Stimulated activated CD8-positive, alpha-beta memory T cell treated with anti-CD3 and anti-CD28 coated beads, Interleukin-12 subunit alpha, Interleukin-12 subunit beta, amount 100 ng/mL, for 1 hour (primary cell): Measurements from ENCODE around the gene HECW1.
A peak's percentile ranks its signal among the peaks of the same experiment; 100 is the strongest.
"Not testable (repeated sequence)": the region's sequence is repeated elsewhere in the genome, so short reads cannot be mapped to it uniquely, and the experiment has no call there.

Source experiments
- DNase-seq: peaks from one replicate; pipeline ENCODE4 v3.0.0-alpha.2; 2020; ENCODE audit warnings: low read depth

Gene HECW1

DNA sequence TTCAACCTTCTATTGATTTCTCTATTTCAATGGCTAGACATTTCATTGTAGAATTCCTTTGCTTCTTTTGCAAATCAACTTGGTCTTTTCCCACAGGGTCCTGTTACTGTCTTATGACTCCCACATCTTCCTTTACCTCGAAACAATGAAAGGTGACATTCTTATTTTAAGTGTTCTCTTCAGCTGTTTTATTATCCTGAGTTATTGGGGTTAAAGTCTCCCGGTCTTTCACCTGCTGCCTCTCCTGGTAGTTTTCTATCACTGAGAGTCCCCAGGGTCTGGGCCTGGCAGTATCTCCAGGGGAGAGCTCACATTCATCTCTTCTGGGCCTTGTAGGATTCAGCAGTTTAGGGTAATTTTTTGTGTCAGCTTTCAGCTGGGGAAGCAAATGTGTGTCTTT is 95.8 kb downstream of the HECW1 start:
- DNase-seq, result no peak

DNA sequence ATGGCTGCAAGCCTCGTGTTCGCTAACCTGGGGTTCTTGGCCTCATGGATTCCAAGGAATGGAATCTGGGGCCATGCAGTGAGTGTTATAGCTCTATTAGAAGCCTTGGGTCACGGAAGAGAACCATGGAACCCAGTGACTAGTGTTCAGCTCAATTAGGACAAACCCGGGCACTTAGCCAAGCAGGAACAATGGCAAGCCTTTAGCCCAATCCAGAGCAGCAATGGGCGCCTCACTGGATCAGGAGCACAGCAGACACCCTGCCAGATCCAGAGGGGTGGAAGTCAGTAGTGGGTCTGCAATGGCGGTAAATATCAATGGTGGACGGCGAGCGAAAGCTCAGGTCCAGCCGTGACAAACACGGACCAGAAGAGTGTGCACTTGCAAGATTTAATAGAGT is 98.1 kb downstream of the HECW1 start:
- not testable (repeated sequence) for DNase-seq

DNA sequence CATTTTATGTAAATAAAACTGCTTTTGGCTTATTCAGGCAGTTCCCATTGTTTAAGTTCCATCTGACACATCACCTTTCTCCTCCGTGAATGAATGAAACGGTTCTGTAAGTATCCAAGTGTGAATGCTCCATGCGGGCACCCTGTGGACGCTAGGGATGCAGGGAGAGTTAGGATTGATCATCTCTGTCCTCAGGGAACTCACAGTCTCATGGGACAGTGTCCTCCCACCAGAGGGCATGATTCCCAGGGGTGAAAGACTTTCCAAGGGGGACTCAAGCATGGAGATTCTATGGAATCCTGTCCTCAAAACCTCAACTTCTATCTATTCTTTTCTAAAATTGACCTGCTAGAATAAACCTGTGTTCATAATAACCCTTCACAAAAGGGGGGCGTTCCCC is 98.8 kb downstream of the HECW1 start:
- DNase-seq, result no peak

DNA sequence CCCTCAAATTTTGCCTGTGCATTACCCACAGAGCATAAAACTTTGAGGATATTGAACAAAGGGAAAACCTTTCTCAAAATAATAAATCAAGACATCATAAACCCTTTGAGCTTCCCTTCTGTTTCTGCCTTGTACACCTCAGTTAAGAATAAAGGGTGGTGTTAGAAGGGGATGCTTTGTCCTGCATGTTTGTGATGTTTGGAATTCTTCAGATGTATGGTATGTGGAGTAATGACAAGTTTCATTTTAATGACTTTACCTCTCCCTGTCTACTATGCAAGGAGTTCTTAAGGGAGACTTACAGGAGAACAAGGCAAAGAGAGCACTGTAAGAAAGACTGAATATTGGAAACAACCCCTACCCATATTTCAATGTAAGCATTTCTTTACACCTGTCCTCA is 99.2 kb downstream of the HECW1 start:
- DNase-seq, result no peak

DNA sequence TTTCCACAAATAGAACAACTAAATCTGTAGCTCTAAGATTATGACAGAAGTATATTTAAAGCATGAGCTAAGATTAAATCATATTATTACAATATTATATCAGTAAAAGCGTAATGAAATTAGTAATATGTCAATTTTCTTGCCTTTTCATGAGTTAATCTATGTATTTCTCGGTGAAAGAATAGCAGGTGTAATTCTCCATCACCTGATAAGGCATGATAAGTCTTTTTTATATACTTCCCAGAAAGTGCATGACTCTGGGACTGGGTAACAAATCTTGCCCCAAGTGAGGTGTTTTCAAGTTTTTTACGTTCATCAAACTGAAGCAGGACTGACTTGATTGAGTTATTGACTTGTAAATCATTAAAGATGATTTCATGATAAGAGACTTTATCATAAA is 100.5 kb downstream of the HECW1 start:
- no peak for DNase-seq

DNA sequence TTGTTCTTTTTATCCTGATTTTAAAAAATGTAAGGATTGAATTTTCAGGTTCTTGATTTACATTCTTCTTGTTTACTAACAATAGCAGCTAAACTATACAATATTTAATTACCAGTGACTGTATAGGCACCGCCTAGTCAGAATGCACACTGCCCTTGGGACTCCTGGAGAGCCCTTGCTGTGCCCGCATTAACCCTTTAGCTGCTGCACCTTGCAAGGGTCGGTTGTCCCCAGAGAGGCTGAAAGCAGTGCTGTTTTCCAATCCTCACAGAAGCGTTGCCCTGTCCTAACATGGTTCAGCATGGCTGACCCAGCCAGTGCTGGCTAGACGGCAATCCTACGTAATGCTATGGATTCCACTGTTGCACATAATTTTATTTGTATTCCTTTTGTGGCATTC is 102.6 kb downstream of the HECW1 start:
- DNase-seq, result no peak

DNA sequence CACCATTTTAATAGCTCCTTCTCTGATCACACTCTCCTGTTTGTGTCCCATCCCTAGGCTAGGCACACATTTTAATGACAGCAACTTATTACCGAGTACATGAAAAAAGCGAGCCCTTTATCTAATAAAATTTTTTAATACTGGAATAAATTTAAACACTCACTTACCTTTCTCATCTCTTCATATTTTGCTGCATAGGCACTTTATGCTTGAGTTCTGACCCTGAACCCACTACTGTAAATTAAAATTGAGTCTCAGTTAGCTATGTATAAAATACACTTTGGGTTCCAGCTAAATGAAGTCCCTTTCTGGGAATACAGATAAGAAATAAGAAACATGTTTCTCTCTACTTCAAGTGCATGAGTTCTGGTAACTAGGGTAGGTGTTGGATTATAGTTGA is 104.6 kb downstream of the HECW1 start:
- no peak for DNase-seq

DNA sequence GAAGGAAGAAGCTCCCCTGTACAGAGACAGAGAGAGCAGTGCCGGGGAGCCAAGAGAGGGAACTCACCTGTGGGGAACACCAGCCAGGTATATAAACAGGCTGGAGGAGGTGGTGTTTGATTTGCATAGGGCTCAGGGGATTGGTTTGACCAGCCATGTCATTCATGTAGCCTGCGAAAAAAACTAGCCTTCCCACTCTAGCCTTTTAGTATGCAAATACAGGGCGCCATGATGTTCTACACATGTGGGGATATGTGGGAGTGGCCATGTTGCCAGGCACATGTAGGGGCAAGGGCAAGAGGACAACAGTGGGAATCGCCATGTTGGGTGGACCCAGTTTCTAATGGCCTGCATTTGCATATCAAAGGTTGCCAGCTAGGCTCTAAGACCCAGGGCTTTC is 106.5 kb downstream of the HECW1 start:
- DNase-seq, result not testable (repeated sequence)

DNA sequence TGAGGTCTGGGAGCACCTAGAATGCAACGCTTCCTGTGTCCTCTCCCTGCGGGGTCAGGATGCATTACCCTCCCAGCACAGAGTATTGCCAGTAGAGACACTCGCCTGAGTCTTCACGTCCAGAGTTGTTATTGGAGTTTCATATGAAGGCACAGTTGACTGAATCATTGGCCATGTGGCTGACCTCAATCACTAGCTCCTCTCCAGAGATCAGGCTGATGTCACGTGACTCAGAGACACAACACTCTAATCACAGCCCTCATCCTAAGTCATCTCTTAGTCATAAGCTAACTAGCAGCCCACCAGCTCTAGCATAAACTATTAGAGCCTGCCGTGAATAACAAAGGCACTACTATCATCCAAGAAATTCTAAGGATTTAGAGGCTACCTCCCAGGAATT is 107.8 kb downstream of the HECW1 start:
- DNase-seq, result no peak

DNA sequence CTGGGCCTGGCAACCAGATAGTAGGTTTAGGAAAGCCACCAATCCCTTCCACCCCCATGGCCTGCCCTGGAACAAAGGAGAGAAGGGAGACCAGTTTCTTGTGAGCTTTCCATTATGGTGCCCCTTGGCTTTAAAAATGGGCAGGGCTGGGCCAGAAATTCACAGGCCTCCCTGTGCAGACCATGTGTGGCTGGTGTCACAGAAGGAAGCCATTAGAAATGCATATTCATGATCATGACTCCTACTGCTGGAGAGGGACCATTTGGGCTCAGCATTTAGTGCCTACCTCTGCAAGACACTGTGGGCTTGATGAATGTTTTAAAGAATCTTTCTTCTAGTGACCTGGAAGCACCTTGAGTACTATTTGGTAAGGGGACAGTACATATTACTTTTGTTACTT is 108.3 kb downstream of the HECW1 start:
- DNase-seq, result no peak

DNA sequence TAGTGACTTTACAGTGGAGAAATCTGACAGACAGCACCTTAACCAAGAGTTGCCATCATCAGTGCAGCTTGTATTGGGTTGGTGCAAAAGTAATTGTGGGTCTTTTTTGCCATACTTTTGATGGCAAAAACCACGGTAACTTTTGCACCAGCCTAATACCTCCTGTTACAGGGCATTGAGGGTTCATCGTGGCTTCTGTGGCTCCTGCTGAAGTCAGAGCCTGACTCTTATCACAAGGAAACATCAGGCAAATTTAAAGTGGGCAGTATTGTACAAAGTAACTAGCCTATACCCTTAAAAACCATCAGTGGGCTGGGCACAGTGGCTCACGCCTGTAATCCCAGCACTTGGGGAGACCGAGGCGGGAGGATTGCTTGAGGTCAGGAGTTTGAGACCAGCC is 117.4 kb downstream of the HECW1 start:
- DNase-seq, result no peak

DNA sequence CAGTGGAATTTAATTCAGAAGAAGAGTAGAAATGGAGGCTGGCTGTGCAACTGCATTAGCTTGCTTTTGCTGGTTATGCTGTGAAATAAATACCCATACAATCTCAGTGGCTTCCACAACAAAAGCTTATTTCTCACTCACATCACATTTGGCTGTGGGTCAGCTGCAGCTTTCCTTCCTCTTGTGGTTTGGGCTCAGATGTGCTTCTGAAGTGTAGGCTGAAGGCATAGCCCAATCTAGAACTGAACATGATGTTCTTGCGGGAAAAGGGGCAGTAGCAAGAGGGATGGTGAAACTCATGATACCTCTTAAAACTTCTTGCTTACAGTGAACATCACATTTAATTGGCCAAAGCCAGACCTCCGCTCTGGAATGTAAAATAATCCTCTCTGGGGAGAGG is 119.9 kb downstream of the HECW1 start:
- no peak for DNase-seq

DNA sequence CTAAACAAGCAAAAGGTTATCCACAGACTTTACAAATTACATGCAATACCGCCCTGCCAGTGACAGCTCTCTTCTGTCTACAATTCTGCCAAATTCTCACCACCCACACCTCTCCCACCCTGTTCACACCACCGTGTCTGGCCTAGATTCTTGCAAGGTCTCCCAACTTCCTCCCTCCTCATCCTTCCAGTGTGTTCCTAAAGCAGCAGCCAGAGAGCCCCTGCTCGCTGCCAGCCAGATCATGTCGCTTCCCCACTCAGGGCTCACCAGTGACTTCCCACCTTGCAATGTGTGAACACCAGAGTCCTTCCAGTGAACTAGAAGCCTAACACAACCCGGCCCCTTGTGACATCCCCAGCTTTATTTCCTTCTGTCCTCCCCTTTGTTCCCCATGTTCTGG is 121.6 kb downstream of the HECW1 start:
- DNase-seq, result no peak

DNA sequence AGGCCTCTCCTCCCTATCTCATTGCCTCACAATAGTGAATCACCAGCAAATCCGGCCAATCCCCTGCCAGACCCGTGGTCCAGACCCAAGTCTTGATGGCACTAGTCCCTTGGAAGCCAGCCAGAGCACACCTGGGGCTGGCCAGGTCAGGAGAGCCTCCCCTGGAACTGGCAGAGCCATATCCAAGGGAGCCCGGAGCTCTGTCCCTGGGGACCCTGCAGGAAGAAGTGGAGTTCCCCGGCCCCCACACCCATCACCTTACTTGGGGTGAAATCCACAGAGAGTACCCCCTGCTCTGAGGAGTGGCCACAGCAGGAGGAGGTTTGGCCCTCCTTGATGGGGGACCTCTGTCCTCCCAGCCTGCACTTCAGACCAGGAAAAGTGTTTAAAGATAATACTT is 122.5 kb downstream of the HECW1 start:
- DNase-seq, result no peak

DNA sequence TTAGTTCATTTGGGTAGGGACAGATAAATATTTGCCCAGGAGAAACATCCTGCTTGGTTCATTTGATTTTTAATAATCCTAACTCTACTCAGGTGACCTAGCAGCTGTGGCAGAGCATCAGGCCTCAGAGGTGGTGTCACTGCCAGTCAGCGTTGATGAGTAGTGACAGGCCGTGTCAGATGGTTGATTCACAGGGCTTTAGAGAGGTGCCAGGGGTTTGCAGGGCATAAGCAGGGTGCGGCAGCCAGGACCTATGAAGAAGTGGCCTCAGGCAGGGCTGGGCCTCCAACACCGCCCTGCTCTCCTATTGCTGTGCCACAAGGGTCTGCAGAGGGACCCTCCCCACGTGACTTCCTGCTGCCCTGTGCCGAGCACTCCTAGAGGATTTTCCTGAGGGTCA is 128.1 kb downstream of the HECW1 start:
- DNase-seq, result no peak

DNA sequence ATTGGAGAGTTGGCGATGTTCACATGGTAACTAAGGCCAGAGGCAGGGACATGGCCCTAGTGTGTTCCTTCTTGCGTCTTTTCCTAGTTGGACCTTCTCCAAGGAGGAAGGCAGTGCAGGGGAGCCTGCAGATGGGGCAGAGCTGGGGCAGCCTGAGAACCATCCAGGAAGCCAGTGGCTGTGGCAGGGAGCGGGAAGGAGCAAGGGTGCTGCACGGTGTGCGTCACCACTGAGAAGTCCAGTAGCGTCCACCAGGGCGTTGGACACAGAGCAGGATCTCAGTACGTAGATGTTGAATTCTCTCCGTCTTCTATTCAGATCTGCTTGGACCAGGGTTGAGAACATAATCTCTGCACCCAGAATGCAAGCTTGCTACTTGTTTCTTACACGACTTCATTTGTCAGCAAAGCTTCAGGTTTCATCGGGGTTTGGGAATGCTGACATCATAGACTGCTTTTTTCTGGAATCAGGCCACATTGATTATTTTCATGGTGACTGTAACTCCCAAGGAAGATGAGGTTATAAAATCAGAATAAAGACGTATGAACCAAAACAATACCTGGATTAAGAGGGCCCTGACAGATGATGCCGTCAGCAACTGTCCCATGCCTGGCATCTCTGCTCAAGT is 130.3 kb downstream of the HECW1 start:
- no peak for DNase-seq

DNA sequence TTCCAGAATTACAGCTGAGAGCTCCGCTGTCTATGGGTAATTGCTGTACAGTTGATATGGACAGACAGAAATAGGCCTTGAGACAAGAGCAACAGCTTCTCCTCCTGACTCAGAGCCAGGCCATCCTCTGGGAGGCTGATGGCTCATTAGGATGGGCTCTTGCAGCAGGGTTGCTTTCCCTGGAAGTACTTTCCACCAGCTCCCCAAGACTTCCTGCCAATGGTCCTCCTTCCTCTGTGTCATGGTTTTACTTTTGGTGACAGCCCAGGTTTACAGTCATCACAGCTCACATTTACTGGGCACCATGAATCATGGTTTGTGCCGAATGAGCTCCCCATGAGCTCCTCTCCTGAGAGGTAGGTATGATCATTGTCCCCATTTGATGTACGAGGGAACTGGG is 131.8 kb downstream of the HECW1 start:
- no peak for DNase-seq

DNA sequence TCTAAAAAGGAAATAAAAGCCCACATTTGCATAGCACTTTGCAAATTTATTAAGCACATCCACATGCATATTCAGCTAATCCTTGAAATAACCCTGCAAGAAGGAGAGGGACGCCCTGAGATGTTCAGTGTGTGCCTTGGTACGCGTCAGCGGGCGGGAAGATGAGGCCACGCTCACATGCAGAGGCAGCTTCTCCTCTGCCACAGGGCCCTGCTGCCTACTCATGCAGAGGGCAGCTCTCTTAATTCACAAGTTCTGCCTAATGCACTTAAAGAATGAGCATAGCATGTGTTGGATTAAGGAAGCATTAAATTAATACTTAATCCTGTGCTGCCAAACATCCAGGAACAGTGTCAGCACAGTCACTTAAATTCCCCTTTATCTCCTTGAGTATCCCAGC is 132.3 kb downstream of the HECW1 start:
- DNase-seq, result no peak

DNA sequence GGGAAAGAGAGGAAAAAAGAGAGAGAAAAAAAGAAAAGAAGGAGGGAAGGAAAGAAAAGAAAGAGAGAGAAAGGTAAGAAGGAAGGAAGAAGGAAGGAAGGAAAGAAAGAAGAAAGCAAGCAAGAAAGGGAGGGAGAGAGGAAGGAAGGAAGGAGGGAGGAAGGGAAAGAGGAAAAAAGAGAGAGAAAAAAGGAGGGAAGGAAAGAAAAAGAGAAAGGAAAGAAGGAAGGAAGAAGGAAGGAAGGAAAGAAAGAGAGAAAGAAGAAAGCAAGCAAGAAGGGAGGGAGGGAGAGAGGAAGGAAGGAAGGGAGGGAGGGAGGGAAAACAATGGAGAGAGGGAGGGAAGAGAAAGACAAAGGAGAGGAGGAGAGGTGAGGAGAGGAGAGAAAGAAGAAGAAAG is 135.3 kb downstream of the HECW1 start:
- DNase-seq, result no peak

DNA sequence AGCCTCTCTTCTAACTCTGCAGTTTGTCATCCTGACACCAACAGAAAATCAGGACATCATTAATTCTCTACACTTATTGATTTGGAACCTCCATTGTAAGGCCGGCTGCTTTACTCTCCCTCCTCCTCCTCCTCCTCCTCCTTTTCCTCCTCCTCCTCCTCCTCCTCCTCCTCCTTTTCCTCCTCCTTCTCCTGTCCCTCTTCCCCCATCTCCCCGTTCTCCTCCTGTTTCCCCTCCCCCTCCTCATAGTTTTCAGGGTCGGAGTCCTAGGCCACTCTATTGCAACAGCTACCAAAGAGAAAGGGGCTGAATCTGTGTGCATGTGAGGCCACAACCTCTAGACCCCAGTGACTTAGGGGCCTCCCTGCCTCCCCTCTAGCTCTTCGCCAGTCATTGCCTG is 136.1 kb downstream of the HECW1 start:
- no peak for DNase-seq

DNA sequence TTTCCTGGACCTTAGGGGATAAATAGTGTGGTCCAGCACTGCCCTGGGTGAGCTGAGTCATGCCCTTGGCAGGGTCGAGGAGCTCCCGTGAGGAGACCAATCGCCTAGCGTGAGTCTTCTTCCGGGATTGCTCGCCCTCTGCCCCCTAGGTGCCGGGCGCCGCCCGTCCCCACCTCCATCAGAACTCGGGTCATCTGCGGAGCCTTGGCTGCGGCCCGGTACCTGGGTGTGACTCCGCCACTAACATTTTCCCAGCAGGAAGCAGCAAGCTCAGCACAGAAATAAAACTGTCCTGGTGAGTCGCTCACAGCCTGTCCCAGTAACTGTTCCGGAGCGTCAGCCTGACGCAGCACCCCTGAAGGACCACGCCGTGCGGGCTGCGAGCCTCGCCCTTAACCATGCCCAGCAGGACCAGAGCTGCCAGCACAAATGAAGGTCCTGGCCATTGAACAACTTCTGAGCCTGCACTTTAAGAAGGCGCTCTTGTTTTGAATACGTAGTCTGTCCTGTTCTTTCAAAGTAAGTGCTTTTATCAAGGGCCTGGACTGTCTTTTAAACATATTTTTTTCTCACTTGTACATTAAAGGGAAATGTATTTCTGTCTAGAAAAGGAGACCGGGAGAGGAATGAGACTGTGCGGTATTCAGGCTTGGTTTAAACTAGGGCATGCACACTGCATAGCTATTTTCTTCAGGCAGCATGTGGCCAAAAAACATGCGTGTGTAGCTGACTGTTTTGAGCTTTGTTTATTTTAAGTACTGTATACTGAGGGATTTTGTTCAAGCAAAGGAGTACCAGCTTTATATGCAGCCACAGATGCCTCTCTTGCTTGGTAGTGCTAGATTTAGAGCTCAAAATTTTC is 136.7 kb downstream of the HECW1 start:
- no peak for DNase-seq

DNA sequence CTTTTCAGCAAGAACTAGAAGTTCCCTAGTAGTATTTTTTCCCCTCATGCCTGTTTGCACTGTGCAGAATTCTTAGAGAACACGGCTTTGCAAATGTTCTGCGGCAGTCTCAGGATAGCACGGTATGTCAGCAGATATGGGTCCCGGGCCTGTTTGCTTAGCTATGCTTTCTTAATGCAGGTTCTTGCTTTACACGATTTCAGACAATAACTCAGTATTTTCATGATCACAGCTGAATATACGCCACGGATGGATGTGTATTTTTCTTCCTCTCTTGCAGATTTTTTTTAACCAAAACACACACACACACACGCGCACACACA is 137.3 kb downstream of the HECW1 start:
- no peak for DNase-seq

DNA sequence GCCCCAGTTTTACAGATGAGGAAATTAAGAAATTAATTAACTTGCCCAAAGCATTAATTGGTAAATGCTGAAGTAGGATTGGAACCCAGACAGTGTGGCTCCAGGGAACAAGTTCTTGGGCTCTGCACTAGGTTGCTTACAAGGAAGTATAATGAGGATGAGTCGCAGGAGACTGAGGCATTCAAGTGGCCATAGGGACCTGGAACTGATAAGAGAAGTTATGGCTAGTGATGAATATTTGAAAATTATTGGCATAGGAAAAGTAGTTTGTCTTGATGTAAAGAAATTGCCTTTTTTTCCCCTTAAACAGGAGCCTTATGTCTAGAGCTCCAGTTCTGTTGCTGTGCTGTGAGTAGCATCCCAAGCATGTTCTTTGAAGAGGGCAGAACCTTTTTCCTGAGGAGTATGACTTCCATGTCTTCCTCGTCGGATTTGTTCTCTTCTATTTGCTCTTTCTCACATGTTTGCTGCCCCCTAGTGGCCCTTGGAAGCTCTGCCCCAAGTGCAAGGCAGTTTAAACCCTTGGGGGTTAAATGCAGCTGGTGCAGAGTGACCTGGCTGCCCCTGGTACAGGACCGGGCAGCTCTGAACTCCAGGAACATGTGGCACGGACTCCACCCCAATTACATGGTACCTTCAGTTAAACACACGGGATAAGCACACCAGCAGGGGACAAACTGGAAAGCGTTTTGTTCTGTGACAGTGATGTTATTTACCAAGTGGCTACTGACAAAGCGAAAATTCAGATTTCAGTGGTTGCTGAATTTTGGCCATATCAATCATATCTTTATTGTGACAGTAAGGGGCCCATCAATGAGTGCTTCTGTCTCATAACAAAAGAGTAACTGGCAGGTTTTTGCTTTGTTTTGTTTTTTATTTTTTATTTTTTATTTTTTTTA is 148.8 kb downstream of the HECW1 start:
- peak; percentile 45 for DNase-seq
